Vagina (tissue), 2 donors: ENCODE data around the gene MDP1. TPM values are rescaled to one million over a fixed set of nuclear protein-coding genes. Genes with fewer than 3 reads are reported as not detected.

ENCODE experiments used
- DNase-seq, 2 donors: peaks; one replicate each; pipeline ENCODE4 v3.0.0-alpha.2; 2017; ENCODE audit errors: extremely low spot score in 2 of 2
- H3K27ac ChIP-seq: fragments of 200-600 bp; sonication (generic); one replicate; pipeline ENCODE4 v1.5.1; 2019
- H3K27me3 ChIP-seq: fragments of 200-600 bp; sonication (generic); one replicate; pipeline ENCODE4 v1.5.1; 2019
- H3K36me3 ChIP-seq, 2 donors: fragments of 200-600 bp; sonication (generic); one replicate each; pipeline ENCODE4 v1.5.1; 2017 to 2019
- H3K4me1 ChIP-seq: fragments of 200-600 bp; sonication (generic); one replicate; pipeline ENCODE4 v1.5.1; 2019
- H3K4me3 ChIP-seq, 2 donors: fragments of 200-600 bp; sonication (generic); 1 replicate in 1 of 2; 2 replicates in 1 of 2; pipeline ENCODE4 v1.5.1; 2016 to 2019
- H3K9me3 ChIP-seq: fragments of 200-600 bp; sonication (generic); one replicate; pipeline ENCODE4 v1.5.1; 2019
- POLR2A ChIP-seq, 2 donors: fragments of 450-650 bp; IDR thresholded peaks; one replicate each; pipeline ENCODE4 v1.6.1; 2017; ENCODE audit warnings: antibody characterized with exemption in 2 of 2, mild to moderate bottlenecking in 2 of 2, moderate library complexity in 2 of 2
- POLR2AphosphoS5 ChIP-seq, 2 donors: sonication (generic); formaldehyde crosslinking; IDR thresholded peaks; one replicate each; pipeline ENCODE4 v1.9.0; 2017; ENCODE audit warnings: antibody characterized with exemption in 2 of 2, mild to moderate bottlenecking in 2 of 2, low read depth in 1 of 2; ENCODE audit not compliant: insufficient read depth in 1 of 2
- intact Hi-C: fragments of 100-400 bp; cut with DNase I; formaldehyde crosslinking; loops from one replicate; pipeline ENCODE4 v1.15.1; 2023
- total RNA-seq: library from RNA; depleted of rRNA; stranded (reverse); fragments of >200 nt; gene quantifications from one replicate; pipeline ENCODE4 v1.2.3, GENCODE V29; 2016
- TF ChIP-seq, protein P1 (sequence below), 3 experiments: fragments of 450-650 bp in 2 of 3; fragments of 200-600 bp in 1 of 3; sonication (generic) in 1 of 3; IDR thresholded peaks; one replicate each; pipeline ENCODE4 v1.5.1; 2017 to 2019; ENCODE audit warnings: antibody characterized with exemption in 3 of 3, mild to moderate bottlenecking in 2 of 3, moderate library complexity in 2 of 3

Gene MDP1
- total RNA-seq, 1 donor from 2014 or later, result 32.7 TPM

- no peak for DNase-seq
- H3K4me3 ChIP-seq, result no peak overlapping the region
- no peak for TF ChIP-seq POLR2A (IDR thresholded peaks at IDR 0.05)
- no peak for TF ChIP-seq POLR2AphosphoS5 (IDR thresholded peaks at IDR 0.05; ENCODE audit: insufficient read depth in 1 of 2, low read depth in 1 of 2)
- TF ChIP-seq, protein P1, sequence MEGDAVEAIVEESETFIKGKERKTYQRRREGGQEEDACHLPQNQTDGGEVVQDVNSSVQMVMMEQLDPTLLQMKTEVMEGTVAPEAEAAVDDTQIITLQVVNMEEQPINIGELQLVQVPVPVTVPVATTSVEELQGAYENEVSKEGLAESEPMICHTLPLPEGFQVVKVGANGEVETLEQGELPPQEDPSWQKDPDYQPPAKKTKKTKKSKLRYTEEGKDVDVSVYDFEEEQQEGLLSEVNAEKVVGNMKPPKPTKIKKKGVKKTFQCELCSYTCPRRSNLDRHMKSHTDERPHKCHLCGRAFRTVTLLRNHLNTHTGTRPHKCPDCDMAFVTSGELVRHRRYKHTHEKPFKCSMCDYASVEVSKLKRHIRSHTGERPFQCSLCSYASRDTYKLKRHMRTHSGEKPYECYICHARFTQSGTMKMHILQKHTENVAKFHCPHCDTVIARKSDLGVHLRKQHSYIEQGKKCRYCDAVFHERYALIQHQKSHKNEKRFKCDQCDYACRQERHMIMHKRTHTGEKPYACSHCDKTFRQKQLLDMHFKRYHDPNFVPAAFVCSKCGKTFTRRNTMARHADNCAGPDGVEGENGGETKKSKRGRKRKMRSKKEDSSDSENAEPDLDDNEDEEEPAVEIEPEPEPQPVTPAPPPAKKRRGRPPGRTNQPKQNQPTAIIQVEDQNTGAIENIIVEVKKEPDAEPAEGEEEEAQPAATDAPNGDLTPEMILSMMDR (IDR thresholded peaks at IDR 0.05), result no peak
- intact Hi-C loops, result no loop called here
- H3K27me3 ChIP-seq, result no peaks in the 10 kb centered on the region
- H3K9me3 ChIP-seq, result no peaks in the 10 kb centered on the region
- H3K4me1 ChIP-seq, result peaks cover 55% of the 10 kb centered on the region
- peaks cover 0 to 54% of the 10 kb centered on the region in 2 donors for H3K36me3 ChIP-seq
- H3K27ac ChIP-seq, result no peak overlapping the region
Observed at GRCh38 chr14:24238123-24238522, 22.3 kb upstream of the MDP1 start.

GRCh38 chr14:24237463-24237955 is 21.6 kb upstream of the MDP1 start:
- Histone ChIP-seq H3K9me3 (no peaks in the 10 kb centered on the region), H3K4me3 (no peak overlapping the region), H3K27ac (no peak overlapping the region), H3K36me3 (peaks cover 0 to 54% of the 10 kb centered on the region in 2 donors), H3K27me3 (no peaks in the 10 kb centered on the region), H3K4me1 (peaks cover 56% of the 10 kb centered on the region)
- TF ChIP-seq, protein P1 (IDR thresholded peaks at IDR 0.05), result no peak
- TF ChIP-seq POLR2A (IDR thresholded peaks at IDR 0.05), result no peak
- no peak for TF ChIP-seq POLR2AphosphoS5 (IDR thresholded peaks at IDR 0.05; ENCODE audit: insufficient read depth in 1 of 2, low read depth in 1 of 2)
- intact Hi-C loops, result no loop called here
- no peak for DNase-seq

DNA sequence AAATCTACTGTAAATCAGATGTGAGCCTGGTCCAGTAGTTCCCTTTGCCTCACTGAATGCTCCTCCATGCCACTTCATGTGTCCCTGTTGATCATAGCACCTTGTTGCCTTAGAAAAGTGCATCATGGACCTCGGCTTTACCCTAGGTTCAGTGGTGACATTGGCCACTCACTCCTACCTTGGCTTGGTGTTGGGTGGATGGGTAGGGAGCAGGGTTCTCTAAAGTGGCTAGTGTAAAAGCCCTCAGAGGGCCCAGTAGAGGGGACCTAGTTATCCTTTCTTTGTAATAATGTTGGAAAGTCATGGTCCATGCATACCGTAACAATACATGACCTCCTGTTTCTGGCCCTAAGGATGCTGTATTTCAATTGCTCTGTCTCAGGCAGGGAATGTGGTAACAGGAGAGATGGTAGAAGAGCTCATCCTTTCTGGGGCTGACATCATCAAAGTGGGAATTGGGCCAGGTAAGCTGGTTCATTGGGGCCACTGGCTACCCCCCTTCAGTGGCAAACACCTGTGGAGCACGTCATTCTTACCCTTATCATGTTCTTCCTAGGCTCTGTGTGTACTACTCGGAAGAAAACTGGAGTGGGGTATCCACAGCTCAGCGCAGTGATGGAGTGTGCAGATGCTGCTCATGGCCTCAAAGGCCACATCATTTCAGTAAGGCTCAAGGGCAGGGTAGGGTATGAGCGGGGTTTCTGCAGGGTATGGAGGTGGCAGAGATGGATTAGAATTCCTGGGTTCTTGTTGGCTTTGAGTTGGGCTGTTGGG is 21.0 kb upstream of the MDP1 start:
- no peak overlapping the region for H3K4me3 ChIP-seq
- no peak for TF ChIP-seq POLR2A (IDR thresholded peaks at IDR 0.05)
- TF ChIP-seq, protein P1 (IDR thresholded peaks at IDR 0.05), result no peak
- no peak for TF ChIP-seq POLR2AphosphoS5 (IDR thresholded peaks at IDR 0.05; ENCODE audit: insufficient read depth in 1 of 2, low read depth in 1 of 2)
- H3K27me3 ChIP-seq, result no peaks in the 10 kb centered on the region
- H3K9me3 ChIP-seq, result no peaks in the 10 kb centered on the region
- peaks cover 0 to 54% of the 10 kb centered on the region in 2 donors for H3K36me3 ChIP-seq
- DNase-seq, result no peak
- peaks cover 56% of the 10 kb centered on the region for H3K4me1 ChIP-seq
- no peak overlapping the region for H3K27ac ChIP-seq
- intact Hi-C loops, result no loop called here

- H3K4me1 ChIP-seq, result peaks cover 56% of the 10 kb centered on the region
- H3K27me3 ChIP-seq, result no peaks in the 10 kb centered on the region
- no peak overlapping the region for H3K4me3 ChIP-seq
- DNase-seq, result no peak
- peaks cover 0 to 52% of the 10 kb centered on the region in 2 donors for H3K36me3 ChIP-seq
- TF ChIP-seq, protein P1 (IDR thresholded peaks at IDR 0.05), result no peak
- TF ChIP-seq POLR2A (IDR thresholded peaks at IDR 0.05) (no peak), POLR2AphosphoS5 (IDR thresholded peaks at IDR 0.05; ENCODE audit: insufficient read depth in 1 of 2, low read depth in 1 of 2) (no peak)
- intact Hi-C loops, result no loop called here
- H3K9me3 ChIP-seq, result no peaks in the 10 kb centered on the region
- no peak overlapping the region for H3K27ac ChIP-seq
Observed at GRCh38 chr14:24235804-24236688, 20.2 kb upstream of the MDP1 start.
